Activated T-cell treated with anti-CD3 and anti-CD28 coated beads for 1 hour (primary cell): ENCODE results near the gene ZNF423.
"Not testable (repeated sequence)": the region's sequence is repeated elsewhere in the genome, so short reads cannot be mapped to it uniquely, and the experiment has no call there.

Experiments
- DNase-seq: peaks from one replicate; pipeline ENCODE4 v3.0.0-alpha.2; 2020; ENCODE audit warnings: low read depth

ZNF423 gene

DNA sequence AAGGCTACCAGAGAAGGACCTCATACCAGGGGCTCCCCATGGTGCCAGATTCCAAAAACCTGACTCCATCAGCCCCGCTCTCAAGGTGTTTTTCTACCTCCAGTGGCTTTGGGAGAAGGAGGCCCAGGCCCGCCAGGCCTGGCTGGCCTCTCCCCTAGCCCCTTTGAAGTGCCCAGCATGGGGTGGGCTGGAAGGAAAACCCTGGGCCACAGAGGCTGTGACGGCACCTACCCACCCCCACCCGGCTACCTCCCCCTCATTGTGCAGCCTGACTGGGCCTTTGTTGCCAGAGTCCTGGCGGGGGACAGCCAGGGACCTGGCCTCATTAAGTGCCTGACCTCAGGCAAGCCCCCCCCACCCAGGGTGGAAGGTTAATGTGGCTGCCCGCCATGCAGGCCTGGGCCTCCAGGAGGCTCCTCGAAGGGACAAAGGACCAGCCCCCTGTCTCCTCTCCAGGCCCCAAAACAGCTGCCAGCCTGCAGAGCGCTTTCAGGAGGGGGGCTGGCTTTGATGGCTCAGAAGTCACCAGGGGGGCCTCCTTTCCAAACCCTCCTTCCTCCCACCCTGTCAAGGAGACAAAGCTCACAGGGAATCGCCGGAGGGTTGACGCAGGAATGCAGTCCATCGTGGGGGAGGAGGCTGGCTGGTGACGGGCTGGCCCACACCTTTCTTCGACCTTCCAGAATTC, 159.4 kb downstream of the ZNF423 start:
- no peak for DNase-seq

DNA sequence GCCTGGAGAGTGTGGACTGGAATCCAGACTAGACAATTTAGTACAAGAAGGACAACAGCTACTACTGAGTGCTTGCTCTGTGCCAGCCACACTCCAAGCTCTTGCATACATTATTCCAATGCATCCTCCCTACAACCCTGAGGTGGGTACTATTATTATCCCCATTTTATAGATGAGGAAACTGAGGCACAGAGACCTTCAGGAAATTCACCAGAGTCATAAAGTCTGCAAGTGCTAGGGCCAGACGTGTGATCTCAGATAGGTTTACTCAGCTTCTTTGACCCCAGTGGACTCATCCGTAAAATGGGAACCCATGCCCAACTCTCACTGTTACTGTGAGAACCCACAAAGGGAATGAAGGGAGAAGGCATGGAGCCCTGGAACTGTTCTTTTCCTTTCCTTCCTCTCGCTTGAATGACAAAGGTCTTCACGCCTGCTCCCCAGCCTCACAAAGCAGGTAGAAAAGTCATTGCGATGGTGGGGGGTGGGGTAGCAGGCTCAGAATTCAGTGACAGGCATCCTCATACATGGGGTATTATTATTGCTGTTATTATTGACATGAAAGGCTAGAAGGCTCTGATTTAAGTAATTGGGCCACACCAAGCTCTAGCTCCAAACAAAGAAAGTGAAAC, 160.0 kb downstream of the ZNF423 start:
- no peak for DNase-seq

DNA sequence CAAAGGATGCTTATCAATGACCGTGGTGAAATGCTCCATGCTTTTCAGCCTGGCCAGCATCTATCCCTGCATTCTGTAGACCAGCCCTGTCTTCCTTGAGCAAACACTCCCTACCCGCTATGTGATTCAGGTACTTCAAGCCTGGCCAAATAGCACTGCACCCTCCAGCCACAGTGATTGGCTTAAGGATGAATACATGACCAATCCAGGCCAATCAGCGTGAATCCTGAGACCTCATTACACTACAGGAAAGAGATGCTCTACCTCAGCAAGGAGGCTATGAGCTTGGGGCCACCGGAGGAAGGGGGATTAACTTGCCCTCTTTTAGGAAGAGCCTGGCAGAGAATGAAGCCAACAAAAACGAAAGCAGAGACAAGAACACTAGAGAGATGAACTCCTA, 162.5 kb downstream of the ZNF423 start:
- no peak for DNase-seq

DNA sequence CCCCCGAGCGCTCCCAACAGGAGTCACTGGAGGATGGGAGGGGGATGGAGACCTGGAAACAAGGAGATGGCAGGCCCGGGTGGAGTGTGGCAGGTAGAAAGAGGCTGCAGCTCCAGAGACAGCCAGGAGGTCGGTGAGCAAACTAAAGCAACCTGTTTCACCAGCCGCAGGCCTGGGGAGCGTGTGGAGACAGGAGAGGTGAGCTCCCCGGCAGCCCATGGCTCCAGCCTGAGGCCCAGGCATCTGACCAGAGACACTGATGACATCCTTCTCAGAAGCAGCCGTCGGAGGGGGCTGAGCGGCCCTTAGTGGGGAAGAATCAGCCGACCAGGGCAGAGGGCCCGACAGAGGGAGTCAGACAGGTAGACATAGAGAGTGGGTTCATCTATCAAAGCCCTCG, 165.1 kb downstream of the ZNF423 start:
- DNase-seq = no peak

DNA sequence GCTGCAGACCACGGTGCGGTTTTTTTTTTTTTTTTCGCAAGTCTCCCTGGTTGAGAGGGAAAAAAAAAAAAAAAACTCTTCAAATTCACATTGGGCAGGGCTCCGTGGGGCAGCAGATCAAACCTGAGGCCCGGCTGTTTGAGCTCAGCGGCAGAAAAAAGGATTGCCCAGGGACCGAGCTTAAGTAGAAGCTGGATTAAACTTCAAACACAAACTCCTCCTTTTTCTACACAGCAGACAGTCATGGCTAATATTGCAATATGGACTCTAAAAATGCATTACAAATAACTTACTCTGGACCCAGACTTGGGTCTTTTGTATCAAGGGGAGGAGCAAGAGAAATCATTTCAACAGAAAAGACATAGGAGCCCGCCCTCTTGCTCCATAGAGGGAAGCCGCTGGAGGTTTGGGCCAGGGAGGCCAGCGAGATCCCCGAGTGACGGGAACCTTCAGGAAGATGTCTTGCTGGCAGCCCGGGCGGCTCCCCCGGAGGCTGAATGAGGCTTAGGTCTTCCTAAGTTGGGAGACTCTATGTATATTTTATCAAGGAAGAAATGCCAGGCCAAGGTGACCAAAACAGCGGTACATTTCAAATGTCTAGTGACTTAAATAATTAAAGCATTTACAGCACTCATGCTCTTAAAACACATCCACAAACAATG, 167.7 kb downstream of the ZNF423 start:
- DNase-seq = no peak

DNA sequence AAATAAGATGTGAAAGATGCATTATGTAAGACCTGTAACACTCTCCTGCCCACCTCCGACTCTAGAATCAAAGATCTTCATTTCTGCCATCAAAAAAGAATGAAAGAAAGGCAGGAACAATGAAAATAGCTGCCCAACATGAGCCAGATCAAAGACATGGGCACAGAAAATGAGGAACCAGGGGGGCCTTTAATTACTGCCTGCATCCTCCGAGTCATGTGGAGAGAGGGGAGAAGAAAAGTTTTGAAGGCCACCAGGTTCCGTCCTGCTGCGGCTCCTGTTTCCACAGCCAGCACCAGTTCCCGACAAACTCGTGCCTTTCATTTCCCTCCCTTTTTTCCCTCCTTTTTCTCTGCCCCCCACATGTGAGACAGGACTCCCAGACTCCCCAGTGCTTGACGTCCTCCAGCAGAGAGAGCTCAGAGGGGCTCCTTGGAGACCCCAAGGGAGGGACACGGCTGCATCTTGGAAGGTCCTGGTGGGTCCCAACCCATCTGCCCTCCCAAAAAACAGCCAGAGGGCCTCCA, 168.4 kb downstream of the ZNF423 start:
- no peak for DNase-seq

DNA sequence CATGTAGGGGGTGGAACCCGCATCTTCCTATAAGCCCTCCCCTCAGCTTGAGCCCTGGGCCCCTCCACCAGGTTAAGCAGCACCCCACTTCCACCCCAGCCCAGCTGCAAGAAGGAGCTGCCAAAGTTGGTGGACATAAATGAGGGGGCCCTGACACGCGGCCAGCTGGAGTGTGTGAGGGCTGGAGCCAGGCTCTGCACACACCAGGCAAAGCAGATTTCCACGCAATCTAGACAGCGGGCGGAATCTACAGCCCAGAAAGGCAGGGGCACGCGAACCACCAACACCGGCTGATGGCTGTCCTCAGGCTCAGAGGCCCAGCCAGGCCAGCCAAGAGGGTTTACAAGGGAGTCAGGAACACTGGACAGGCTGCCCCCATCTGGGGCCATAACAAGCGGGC, 171.2 kb downstream of the ZNF423 start:
- DNase-seq = no peak

DNA sequence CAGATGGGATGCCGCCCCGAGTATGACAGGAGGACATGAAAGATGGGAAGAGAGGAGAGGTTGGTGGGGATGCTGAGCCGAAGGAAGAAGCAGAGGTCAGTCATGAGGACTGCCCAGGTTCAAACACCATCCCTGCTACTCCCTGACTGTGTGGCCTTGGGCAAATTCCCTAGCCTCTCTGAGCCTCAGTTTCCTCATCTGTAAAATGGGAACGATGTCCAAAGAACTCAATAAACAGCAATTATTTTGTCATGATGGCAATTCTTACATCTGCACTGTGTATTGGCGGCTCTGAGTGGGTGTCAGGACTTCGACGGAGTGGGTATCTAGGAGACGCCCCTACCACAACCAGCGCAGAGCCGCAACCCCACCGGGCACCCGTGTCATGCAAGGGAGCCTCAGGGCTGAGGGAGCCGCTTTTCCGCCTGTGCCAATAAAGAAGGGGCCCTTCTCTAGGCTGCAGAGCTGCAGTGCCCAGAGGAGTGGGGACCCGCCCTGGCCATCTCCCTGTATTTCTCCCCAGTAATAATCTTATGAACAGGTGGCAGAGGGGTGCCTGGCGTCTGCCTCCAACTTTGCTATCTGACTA, 173.2 kb downstream of the ZNF423 start:
- no peak for DNase-seq

DNA sequence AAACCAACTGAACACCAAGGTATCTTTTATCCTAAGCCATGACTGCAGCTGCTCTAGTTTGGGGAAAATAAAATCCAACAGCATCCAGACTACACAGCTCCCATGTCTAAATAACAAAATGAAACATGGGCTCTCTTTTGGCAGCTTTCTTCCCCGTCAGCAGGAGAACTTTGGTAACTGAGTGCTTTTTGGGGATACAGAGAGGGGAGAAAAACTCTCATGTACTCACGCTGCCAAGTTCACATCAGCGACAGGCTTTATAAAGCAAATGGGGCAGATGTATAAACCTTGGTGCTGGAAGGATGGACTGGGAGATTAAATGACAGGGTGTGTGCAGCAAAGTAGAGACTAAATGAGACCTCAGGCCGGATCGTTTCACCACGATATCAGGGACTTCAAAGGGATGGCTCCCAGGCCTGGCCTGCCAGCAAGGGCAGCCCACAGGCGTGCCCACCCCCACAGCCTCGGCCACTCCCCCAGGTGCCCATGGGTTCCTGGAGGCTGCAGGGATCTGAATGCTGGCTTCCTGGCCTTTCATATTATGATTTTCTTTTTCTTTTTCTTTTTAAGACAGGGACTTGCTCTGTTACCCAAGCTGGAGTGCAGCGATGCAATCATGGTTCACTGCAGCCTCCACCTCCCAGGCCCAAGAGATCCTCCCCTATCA, 174.6 kb downstream of the ZNF423 start:
- DNase-seq = no peak

DNA sequence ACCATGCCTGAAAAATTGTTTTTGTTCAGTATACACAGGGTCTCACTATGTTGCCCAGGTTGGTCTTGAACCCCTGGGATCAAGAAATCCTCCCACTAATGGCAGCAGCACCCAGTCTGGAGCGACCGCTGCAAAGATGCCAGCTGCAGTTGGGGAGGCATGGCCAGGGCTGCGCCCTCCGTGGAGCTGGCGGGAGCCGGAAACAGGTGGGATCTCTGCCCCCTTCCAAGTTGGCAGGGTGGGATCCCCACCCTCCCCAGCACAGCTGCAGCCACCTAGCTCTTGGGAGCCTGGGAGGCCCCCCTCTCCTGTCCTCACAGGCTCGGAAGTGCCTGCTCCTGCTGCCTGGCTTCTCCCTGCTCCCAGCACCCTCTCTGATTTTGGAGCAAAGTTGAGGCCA, 176.8 kb downstream of the ZNF423 start:
- no peak for DNase-seq

DNA sequence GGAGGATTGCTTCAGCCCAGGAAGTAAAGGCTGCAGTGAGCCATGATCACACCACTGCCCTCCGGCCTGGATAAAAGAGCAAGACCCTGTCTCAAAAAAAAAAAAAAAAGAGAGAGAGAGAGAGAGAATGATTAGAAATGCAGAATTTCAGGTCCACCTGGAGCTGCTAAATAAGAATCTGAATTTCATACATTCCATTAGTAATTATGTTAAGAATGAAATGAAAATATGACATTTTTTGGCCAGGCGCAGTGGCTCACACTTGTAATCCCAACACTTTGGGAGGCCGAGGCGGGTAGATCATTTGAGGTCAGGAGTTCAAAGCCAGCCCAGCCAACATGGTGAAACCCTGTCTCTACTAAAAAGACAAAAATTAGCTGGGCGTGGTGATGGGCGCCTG, 178.3 kb downstream of the ZNF423 start:
- DNase-seq = not testable (repeated sequence)

DNA sequence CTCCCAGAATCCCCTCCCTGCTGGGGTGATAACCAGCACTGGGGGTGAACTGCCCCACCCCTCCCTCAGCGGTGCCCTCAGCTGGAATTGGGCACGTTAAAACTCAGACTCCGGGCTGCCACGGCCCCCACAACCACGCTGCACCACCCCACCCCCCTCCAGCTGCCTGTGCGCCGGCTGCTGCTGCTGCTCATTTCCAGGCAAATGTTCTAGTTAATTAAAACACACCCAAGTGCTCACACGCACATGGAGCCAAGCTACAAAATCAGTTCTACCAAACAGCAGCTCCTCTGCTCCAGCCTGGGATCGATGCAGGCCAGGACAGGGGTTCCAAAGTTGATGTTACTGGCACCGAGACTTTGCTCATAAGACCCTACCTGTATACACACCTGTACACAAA, 180.5 kb downstream of the ZNF423 start:
- DNase-seq = no peak

DNA sequence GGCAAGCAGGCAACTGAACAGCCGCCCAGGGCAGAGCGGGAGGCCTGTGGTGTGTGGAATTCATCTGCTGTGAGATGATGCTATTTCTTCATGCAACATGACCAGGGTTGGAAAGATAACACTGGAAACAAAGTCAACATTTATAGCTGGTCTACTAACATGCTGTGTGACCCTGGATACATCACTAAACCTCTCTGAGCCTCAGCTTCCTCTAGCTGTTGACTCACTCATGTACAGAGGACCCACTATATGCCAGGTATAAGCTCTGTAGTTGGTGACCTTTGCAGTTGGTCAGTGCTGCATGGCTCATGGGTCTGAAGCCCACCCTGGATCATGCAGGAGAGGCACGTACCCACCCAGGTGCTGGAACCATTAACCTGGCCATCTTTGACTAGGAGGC, 180.9 kb downstream of the ZNF423 start:
- no peak for DNase-seq

DNA sequence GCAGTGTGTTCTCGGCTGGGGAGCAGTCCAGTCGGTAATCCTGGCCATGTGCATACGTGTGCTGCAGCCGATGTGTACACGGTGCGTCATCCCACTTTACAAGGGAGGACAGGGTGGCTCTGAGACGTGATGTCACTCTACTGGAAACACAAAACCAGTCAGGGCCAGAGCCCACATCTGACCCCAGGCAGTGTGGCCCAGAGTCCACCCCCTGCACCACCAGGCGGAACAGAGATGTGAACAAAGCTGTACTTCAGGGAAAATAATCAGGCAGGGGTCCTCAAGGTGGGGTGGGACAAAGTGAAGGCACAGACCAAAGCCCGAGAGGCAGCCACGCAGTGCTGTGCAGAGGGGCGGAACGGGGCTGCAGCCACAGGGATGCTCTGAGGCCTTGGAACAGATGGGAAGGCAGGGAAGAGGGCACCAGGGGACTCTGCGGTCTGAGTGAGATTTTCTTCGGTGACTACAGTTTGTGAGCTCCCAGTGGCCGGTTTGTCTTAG, 181.5 kb downstream of the ZNF423 start:
- no peak for DNase-seq

DNA sequence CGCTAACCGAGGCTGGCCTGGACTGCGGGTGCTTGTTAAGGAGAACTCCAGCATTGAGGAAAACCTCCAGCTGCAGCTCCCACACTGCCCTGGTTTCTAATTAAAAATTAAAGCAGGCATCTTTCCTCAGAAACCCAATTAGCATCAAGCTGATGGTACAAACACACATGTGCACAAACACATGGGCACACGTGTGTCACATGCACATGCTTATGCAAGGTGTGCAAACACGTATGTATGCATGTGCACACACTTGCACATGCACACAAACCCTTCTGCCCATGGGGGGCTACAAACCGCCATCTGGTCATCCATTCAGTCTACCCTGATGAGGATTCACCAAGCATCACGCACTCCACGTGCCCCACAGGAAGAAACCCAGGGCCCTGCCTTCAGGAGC, 182.5 kb downstream of the ZNF423 start:
- no peak for DNase-seq

DNA sequence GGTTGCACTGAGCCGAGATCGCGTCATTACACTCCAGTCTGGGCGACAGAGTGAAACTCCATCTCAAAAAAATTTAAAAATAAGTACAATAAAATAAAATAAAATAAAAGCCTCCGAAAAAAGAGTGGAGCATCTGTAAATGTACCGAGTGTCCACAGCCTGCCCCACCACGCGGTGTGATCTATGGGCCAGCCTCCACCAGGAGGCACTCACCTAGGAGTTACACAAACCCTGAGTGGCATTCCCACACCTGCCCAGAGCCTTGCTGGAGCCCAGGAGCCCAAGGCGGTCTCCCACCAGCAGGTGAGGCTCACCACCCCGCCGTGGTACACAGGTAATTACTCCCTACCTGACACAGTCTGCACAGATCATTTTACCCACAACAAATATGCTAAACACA, 183.2 kb downstream of the ZNF423 start:
- DNase-seq = no peak

DNA sequence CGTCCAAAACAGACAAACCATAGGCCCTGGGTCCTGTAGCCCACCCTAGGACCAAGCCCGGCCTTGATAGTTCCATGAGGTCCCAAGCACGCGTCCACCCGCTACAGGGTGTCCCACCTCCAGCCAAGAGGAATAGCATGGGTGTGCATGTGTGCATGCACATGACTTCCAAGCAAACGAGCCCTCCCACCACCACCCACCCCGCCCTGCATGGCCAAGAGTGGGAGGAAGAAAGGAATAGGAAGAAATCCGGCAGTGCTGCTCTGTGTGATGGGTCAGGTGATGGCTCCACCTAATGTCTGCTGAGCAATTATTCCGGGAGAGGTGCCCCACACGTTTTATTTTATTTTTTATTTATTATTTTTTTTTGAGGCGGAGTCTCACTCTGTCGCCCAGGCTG, 184.6 kb downstream of the ZNF423 start:
- DNase-seq = no peak

DNA sequence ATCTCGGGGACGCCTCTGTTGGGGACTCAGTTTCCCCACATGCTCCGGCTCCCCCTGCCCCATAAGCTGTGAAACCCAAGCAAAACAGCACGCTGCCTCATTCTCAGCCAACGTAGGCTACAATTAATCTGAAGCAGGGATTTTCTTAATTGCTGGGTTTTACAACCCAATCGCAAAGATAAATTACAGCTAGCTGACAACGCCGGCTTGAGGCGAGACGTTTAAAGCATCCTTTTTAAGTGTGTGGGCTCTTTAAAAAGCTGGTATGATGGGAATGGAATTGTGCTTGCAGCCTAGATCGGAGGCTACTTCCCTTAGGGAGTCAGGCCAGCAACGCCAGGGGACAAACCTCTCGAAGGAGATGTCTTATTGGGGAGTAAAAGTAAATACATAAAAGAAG, 185.3 kb downstream of the ZNF423 start:
- no peak for DNase-seq

DNA sequence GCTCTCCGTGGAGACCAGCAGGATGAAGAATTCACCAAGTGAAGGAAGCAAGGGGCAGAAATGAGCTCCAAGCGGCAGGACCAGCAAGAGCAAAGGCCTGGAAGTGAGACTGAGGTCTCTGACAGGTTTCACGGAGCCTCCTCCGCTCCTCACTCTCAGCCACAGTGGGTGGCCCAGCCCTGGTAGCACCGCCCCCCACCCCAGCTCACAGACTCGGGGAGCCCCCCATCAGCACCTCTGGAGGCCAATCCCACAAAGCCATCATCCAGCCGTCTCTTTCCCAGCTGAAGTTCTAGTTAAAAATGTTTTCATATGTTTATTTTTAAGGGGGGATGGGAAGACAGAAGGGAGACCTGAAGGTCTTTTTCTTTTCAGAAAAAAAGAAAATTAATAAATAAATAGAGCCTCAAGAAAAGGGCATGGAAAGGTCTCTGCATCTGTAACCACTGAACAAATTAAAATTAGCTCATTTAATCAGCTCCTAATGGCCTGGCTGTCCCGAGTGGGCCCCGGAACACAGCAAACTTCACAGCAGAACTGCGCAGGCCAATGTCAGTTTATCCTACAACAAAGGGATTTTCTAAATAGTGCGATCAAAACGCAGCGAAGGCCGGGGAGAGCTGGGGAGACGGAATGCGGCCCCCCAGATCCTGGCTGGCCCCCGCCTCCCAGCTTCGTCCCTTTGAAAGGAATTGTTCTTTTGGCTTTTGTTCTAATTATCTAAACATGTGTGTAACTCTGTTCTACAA, 190.3 kb downstream of the ZNF423 start:
- no peak for DNase-seq

DNA sequence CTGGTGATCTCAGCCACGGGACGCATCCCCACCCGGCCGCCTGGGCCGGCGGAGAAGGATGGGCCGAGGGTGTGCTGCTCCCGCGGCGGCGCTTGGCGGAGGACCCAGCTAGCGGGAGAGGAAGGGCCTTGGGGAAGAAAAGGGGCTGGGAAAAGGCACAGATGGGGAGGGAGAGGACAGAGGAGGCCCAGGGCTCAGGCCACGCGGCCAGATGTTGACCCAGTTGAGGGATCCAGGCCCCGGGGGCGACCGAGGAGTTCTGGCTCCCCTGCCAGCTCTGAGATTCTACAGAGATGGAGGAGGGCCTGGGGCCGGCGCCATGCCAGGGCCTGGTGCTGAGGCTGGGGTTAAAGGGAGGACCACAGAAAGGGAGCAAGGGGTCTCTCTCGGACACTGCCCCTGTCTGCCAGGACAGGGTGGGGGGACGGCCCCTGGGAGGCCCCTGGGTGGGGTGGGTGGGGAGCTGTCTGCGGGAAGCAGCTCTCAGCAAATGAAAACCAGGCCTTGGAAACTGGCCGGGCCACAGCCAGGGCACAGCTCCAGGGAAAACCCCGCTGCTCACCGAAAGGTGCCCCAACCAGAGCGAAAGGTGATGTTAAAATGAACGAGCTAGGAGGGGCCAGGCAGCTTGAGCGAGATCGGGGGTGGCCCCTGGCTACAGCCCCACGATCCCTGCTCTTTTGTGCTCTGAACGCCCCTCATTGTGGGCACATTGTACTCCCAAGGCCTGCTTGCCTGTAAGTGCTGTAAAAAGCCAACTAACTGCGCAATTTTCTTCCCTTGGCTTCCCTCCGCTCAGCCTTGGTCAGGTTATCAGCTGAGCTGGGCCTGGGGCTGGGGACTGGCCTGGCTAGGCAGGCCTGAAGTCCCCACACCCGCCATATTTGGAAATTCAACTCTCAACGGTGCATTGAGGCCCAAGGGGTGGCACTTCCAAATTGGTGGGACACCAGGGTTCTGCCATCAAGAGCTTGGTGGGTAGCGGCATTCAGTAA, 191.4 kb downstream of the ZNF423 start:
- DNase-seq = no peak
